ENCODE measurements around the gene ZFPL1.

- TF ChIP-seq POLR2A (IDR thresholded peaks at IDR 0.05) (no peak), CTCF (IDR thresholded peaks at IDR 0.05 in 4 of 5, conservative IDR thresholded peaks at IDR 0.05 in 1 of 5) (no peak)
Observed at GRCh38 chr11:65124480-65125196, 40.6 kb downstream of the ZFPL1 start.
